GM18499 (cell line): ENCODE results near the gene NRGN.

Experiments used
- ATAC-seq: cut with Tn5 transposase; IDR thresholded peaks from one replicate; pipeline ENCODE4 v1.9.1; 2021; ENCODE audit warnings: moderate number of reproducible peaks; ENCODE audit not compliant: insufficient read depth, unreplicated experiment

NRGN gene

GRCh38 chr11:124739479-124740276, at the start of gene NRGN:
TSS of gene NRGN (plus strand) at chr11:124739942. CDS start at chr11:124740085, 143 bp downstream.
- ATAC-seq: peak; percentile 90

- no peak for ATAC-seq
Observed at GRCh38 chr11:124693142-124693541, 46.6 kb upstream of the NRGN start.

GRCh38 chr11:124699547-124699946, 40.2 kb upstream of the NRGN start:
- ATAC-seq: no peak

GRCh38 chr11:124700028-124700427, 39.7 kb upstream of the NRGN start:
- ATAC-seq: no peak

- ATAC-seq: no peak
Observed at GRCh38 chr11:124707829-124708228, 31.9 kb upstream of the NRGN start.

- ATAC-seq: no peak
Observed at GRCh38 chr11:124712392-124712791, 27.4 kb upstream of the NRGN start.

GRCh38 chr11:124716591-124716990, 23.2 kb upstream of the NRGN start:
- no peak for ATAC-seq

- no peak for ATAC-seq
Observed at GRCh38 chr11:124717421-124717785, 22.3 kb upstream of the NRGN start.

- no peak for ATAC-seq
Observed at GRCh38 chr11:124717786-124718651, 21.7 kb upstream of the NRGN start.

GRCh38 chr11:124718801-124719200, 20.9 kb upstream of the NRGN start:
- ATAC-seq: no peak

GRCh38 chr11:124719534-124719933, 20.2 kb upstream of the NRGN start:
- no peak for ATAC-seq

- ATAC-seq: no peak
Observed at GRCh38 chr11:124722176-124722575, 17.6 kb upstream of the NRGN start.

GRCh38 chr11:124724979-124725718, 14.6 kb upstream of the NRGN start:
- peak; percentile 75 for ATAC-seq

GRCh38 chr11:124725719-124726105, 14.0 kb upstream of the NRGN start:
- ATAC-seq: peak; percentile 6

- no peak for ATAC-seq
Observed at GRCh38 chr11:124727474-124727873, 12.3 kb upstream of the NRGN start.

- no peak for ATAC-seq
Observed at GRCh38 chr11:124728134-124728533, 11.6 kb upstream of the NRGN start.

GRCh38 chr11:124729571-124729970, 10.2 kb upstream of the NRGN start:
- ATAC-seq: no peak

GRCh38 chr11:124732230-124732629, 7.5 kb upstream of the NRGN start:
- ATAC-seq: no peak

GRCh38 chr11:124736736-124737135, 3.0 kb upstream of the NRGN start:
- no peak for ATAC-seq

- no peak for ATAC-seq
Observed at GRCh38 chr11:124737638-124738305, 2.0 kb upstream of the NRGN start.
